GM19395 (cell line): ENCODE data around the gene LRRC10B.

Experiments used
- ATAC-seq: cut with Tn5 transposase; IDR thresholded peaks from one replicate; pipeline ENCODE4 v1.9.1; 2021; ENCODE audit warnings: mild to moderate bottlenecking, moderate library complexity; ENCODE audit not compliant: unreplicated experiment

LRRC10B gene

DNA sequence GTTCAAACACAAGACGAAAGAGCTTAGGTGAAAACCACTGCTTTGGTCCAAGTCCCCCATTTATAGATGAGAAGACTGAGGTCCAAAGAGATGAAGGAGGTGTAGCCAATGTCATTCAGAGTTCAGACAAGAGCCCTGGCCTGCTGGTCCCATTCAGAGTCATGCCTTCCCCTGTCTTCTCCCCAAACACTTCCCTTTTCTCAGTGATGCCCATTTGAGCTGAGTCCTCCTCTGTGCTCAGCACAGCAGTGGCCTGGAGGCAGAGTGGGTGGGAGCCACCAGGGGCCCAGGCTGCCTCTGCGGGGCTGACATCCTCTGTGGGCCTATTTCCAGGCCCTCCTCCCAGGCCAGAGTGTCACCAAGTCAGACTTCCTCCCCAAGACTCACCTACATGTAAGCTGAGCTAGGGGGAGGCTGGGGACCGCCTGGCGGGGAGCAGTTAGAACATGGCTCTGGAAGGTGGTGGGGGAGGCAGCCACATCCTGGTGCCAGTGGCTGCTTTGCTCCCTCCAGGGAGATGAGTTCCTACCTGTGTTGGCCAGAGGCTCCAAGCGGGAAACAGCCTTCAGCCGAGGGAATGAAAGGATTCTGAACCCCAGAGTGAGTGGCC is 22.4 kb upstream of the LRRC10B start:
- ATAC-seq, result no peak

DNA sequence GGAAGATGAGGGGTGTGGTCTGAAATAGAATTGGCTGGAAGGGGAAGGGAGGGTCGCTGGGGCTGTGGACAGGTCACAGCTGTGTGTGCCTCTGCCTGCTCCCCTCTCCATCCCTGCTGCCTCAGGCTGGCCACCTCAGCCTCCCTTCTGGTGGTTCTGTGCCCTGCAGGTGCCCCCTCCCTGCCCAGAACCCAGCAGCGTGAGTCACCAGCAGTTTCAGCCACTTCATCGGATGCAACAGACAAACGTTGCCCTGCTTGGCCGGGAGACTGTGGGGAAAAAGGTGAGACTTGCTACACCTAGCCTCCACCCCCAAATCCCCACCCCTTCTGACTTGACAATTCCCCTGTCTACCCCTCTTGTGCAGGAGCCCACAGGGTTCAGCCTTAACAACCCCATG is 21.8 kb upstream of the LRRC10B start:
- no peak for ATAC-seq

DNA sequence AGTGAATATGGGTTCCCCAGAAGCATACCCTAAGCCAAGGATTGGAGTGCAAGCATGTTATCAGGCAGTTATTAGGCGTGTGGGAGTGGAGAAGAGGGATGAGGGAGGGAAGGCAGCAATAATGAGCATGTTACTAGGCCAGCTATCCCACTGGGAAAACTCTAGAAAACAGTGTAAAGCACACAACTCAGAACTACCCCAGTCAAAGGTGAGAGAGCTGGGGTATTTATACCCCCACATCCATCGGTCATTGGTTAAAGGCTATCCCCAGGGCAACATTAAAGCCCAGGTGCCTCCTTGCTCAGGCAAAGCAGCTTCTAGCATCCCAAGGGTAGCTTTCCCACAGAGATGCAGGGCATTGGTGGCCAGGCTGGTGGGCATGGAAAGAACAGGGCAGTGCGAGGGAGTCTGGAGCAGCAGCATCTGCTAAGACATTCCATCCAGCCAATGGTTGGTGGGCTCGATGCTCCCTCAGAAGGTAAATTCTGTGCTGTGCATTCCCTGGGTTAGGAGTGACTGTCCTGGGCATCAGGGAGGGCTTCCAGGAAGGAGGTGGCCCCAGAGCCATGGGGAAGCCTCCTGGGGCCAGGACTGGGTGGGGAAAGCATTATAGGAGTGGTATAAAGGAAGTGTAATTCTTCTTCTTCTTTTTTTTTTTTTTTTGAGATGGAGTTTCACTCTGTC is 21.1 kb upstream of the LRRC10B start:
- no peak for ATAC-seq

DNA sequence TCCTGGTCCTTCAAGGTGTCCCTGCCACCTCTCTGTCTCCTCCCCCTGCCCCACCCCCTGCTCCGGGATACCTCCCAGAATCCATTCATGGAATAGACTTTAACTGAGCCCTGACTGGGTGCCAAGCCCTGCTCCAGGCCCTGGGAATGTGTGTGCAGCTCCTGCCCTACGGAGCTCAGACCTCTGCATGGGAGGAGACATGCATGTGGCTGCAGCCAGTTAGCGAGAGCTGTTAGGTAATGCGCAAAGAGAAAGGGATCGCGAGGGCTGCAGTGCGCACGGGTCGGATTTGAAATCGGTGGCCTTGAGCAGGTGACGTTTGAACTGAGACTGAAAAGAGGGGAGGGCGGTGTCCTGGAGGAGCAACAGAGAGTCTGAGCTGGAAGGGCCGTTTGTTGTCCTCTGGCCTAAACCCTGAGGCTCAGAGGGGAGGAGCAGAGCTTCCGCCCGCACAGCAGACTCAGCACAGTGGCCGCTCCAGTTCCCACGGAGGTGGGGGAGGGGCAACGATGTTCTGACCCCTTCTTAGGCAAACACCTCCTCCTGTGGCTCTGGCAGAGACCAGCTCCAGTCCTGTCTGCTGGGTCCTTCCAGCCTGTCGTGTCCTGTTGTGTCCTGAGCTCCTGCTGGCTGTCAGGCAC is 19.8 kb upstream of the LRRC10B start:
- ATAC-seq, result no peak

DNA sequence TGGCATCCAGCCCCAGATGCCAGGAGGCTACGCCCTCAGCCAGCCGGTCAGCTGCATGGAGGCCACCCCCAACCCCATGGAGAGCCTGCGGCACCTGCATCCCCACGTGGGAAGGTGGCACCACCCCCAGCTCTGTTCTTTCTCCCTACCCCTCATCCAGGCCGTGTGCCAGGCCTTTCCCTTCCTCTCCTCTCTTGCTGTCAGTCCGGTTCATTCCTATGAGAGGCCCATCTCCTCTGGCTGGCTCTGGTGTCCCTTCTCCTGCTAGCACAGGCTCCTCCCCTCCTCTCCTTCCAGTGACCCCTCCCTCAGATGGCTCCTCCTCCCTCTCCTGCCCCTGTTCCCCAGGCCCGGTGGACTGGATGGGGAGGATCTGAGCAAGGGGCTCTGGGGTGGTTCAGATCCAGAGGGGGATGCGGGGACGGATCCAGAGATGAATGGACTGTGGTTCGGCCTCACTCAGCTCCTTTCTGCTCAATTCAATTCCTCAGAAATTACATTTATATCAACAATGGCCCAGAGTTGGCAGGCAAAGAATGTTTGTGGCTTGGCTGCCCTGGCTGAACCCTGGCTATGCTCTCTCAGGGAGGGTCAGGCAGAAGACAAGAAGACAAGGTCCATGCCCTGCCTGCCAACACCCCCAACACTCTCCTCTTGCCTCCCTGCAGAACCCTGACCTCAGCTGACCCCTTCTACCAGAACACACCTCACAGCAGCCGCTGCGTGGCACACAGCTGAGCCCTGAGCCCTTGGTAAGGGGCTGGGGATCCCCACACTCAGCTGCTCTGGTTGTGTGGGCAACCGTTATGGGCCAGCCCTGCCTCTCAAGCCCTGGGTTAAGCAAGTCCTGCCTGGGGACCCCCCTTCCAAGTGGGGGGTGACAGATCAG is 18.5 kb upstream of the LRRC10B start:
- no peak for ATAC-seq

DNA sequence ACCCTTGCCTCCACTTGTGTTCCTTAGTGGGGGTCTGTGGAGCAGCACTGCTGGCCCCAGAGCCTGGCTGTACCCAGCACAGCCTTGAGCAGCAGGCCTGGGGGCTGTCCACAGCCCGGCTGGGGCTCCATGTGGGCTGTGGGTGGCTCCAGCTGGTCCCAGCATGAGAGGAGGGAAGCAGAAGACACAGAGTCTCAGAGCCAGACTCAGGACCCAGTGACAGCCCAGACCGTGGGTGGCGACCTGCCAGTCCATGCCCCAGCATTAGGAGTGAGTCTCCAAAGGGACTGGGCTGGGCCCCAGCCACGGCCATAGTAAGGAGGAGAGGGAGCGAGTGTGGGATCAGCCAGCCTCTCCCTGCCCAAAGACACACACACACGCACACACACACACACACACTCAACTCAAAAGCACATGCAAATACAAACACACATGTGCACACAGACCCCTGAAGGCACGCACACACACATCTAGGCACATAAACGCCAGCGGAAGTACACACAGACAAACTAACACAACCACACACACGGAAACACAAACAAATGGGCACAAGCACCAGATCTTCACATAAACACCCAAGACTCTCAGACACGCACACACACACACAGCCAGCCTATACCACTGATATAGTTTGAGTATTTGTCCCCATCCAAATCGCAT is 16.7 kb upstream of the LRRC10B start:
- no peak for ATAC-seq

DNA sequence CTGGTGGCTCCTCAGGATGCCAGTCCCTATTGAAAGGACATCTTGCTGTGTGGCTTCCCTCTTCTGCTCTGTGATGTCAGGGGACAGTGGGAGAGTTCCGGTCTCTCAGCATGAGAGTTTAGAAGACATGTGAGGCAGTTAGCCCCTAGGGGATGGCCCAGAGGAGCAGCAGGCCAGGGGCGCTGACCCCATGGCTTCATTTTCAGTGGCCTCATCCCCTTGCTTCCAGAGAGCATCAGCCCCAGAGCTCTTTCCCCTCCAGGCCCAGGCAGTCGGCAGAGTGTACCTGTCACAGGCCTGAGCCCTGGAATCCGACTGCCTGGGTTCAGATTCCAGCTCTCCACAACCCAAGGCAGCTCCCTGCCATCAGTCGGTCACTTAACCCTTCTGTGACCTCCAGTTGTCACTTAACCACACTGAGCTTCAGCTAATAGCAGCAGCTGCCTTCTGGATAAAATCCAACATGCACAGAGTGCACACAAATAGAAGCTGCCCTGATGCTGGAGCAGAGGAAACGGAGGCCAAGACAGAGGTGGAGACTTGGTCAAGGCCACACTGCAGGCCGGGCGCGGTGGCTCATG is 14.1 kb upstream of the LRRC10B start:
- no peak for ATAC-seq

DNA sequence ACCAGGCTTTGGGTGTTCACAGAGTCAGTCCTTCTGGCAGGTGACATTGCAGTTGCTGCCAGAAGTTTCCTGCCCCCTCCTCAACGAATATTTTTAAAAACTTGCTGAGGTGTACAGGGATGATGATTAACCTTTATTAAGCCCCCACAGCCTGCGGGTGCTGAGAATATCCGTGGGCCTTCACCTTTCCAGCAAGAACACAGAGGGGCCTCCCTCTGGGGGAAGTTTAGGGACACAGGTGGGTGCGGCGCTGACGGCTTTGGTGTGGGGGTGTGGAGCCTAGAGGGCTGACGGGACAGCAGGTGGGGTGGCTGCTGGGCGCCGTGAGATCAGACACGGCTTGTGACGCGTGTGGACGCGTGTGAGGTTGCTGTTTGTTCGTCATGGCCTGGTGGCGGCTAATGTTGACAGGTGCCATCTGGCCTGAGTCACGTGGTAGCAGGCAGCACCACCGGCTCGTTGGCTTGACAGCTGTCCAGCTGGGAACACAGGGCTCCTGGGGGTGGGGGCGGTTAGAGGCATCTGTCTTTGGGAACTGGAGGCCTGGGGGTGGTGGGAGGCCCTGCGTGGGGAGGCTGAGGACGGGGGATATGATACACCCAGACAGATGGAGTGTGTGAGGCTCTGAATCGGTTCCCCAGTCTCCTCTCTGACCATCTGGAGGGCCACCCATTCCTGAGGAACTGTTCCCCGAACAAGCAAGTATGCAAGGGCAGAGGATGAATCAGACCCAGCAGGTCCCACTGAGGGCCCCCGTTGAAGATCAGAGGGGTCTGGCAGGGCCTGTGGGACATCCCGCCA is 12.5 kb upstream of the LRRC10B start:
- no peak for ATAC-seq

DNA sequence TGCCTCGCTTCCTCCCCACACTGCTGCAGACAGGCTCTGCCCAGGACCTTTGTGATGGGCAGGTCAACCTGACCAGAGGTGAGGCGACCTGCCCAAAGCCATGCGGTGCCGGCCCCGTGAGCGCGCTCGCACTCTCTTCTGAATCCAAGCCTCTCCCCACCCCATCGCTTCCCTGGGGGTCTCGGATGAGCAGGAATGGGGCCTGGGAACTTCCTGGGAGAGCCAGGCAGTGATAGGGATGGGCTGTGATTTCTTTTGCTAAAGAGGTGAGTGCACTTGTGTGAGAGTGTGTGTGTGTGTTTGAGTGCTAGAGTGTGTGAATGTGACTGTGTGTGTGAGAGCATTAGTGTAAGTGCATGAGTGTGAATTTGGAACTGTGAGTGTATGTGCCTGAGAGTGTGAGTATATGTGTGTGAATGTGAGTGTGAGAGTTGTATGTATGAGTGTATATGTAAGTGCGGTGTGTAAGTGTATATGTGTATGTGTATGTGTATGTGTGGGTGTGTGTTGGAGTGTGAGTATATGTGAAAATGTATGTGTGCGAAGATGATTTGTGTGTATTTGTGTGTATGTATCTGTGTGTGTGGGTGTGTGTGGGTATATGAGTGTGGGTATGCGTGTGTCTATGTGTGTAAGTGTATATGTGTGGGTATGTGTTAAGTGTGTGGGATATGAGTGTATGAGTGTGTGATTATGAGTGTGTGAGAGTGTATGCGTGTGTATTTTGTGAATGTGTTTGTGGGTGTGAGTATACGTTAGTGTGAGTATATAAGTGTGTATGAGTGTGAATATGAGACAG is 11.7 kb upstream of the LRRC10B start:
- ATAC-seq, result no peak

DNA sequence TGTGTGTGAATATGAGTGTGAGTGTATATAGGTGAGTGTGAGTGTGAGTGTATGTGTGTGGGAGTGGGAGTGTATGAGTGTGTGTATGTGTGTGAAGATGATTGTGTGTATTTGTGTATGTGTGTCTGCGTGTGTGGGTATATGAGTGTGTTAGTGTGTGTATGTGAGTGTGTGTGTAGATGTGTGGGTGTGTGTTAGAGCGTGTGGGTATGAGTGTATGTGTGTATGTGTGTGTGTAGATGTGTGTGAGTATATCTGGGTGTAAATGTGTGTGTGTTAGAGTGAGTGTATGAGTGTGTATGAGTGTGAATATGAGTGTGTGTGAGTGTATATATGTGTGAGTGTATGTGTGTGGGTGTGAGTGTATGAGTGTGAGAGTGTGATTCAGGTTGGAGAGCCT is 11.1 kb upstream of the LRRC10B start:
- no peak for ATAC-seq

DNA sequence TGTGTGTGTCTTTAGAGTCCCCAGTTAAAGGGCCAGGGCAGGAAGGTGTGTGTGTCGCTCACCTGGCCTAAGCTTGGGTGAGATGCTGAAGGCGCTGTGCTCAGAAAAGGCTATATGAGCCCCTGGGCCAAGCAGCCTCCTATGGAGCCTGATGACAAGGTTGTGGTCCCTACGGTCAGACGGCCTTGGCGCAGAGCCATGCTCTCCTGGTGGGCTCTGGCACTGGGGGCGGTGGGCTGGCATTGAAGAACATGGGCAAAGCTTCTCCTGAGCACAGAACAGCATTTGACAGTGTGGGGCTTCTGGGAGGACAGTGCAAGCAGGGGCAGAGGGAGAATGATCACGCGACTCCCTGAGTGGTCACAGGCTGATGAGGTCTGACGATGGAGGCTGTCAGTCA is 10.7 kb upstream of the LRRC10B start:
- no peak for ATAC-seq

DNA sequence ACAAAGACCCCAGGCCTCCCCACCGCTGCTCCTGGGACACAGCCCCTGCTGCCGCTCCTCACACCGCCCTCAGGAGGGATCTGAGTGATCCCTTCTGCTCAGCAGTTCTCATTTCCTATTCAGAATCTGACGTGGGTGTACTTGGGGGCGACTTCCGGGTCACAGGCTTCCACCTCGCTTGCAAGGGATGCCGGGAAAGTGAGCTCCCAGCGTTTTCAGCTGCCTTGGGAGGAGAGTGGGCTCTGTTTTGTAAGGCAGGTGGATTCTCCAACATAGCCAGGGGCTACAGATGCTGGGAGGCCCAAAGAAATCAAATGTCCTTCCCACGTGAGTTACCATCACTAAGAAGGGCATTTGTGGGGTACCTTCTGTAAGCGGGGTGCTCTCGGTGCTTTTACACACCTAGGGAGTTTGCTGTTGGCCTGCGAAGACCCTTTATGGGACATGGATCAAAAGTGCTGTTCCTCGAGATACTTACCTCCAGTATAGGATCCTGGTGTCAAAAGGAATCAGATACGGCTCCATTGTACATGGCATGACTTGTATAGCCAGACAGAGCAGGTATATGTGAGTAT is 9.7 kb upstream of the LRRC10B start:
- no peak for ATAC-seq

DNA sequence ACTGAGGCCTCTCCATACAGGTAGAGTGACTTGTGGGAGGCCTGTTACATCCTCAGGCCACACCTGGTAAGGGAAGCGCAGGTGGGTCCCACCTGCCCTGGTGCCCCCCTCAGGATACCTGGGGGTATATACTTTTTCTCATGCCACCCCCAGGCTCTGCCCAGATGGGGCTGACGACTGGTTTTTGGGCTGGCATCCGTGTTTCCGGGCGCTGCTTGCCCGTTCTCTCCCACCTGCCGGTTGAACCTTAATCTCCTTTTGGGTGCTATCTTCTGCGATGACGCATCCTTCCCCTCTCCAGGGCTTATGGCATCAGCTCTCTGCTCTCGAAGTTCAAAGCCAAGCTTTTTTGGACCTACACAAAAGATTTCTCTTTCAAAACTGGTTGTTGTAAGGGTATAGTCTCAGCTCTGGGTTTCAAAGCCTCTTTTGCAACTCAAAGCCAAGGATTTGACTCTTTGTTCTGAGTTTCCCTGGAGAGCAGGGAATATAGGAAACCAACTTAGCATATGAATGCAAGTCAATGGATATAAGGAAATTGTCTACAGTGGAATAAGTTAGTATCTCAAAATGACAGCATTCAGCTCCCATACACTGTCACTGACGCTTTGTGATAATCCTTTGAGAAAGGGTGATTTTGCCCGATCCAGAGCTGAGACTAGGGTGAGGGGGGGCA is 8.6 kb upstream of the LRRC10B start:
- ATAC-seq, result no peak

DNA sequence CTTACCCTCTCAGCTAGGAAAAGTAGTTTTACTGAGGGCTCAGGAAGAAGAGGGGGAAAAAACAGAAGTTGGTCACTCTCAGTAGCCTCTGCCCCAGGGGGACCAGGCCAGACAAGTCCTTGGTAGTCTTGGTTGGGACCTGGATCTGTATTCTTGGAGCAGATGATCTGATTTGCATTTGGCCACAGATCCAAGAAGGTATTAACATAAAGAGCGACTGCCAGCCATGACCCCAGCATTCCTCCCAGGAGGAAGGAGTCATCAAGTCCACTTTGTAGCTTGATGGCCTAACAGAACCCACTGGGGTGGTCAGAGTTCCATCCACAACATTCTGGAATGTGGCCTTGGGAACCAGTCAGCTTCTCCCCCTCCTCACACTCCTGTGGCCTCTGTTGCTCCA is 6.0 kb upstream of the LRRC10B start:
- no peak for ATAC-seq

DNA sequence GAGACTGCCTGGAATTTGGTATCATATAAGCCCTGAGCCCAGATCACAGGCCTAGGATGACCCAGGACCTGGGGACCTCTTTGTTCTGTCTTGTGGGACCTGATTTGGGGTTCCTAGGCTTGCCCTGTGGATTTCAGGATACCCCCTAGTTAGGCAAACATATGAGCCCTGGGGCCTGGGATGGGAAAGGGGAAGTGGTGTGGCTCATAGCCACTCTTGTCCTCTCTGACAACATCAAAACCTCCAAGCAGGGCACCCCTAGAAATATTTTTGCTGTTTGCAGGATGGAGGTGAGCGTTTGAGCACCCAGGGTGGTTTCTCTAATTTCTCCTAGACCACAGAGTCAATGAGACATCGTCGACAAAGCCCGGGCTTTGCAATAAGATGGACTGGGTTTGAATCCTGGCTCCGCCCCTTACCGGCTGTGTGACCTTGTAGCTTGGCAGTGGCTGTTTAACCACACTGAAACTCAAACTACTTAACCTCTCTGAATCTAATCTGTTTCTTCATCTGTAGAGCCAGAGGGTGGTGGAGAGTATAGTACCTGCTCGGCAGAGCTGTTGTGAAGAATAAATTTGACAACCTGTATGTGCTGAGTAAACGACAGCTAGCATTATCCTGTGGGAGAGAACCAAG is 5.3 kb upstream of the LRRC10B start:
- ATAC-seq, result no peak

DNA sequence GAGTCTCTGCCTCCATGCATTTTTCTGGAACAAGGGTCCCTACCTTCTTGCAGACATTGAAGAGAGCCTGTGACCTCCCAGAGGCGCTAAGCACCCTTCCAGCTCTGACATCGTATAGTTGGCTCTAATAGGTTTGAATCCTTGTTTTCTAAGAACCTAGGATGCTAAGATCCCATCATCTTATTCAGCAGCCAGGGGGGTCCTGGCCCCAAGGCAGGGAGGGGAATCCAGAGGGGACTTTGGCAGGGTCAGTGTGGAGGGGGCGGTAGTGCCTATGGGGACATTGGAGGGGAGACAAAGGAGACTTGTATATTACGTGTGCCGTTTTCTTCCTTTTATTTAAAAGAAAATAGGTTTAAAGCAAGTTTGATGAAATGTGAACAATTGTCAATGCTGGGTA is 3.4 kb upstream of the LRRC10B start:
- no peak for ATAC-seq

DNA sequence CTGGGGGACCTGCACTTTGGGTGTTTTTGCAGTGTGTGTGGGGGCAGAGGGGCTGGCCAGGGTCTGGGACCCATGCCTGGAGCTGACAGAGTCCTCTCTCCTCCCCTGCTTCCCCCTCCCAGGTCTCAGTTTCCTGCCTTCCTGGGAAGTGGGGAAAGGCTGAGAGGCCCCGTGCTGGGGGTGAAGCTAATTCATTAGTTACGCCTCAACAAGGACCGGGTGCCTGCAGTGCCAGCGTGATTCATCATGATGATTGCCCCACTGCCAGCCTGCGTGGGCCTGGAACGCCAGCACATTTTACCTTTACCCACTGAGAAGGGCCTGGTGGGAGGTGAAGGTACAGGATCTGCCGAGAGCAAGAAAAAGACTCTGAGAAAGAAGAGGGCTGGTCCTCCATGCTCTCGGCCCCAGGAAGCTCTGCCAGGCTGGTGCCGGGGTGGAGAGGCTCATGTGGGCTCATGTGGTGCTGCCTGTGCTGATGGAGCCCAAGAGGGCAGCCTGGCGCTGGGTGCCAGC is 2.9 kb upstream of the LRRC10B start:
- no peak for ATAC-seq
